ENCODE measurements around the gene SPG11. TPM values are rescaled to one million over a fixed set of nuclear protein-coding genes. Genes with fewer than 3 reads are reported as not detected.
"Not testable (repeated sequence)": the region's sequence is repeated elsewhere in the genome, so short reads cannot be mapped to it uniquely, and the experiment has no call there.

Gene SPG11
- total and polyA plus RNA-seq, 2 of the 13 experiments (the other 11 are each of a cell fraction or from before 2014, with no cell fraction given), result 31.5 to 40.7 TPM

GRCh38 chr15:44705986-44706385 lies 42.5 kb upstream of the SPG11 start:
- no peak overlapping the region for H3K9ac ChIP-seq (ENCODE audit: insufficient read depth, low read depth, low read length)
- no peak overlapping the region for H3K27ac ChIP-seq (ENCODE audit: extremely low read length, insufficient read depth, low read length)
- H2AFZ ChIP-seq (ENCODE audit: low read length), result no peak overlapping the region
- no TSS peak for BruUV-seq (replicated peaks)
- intact Hi-C loops (cut with micrococcal nuclease; ENCODE audit: unreplicated experiment), result no loop called here
- in situ Hi-C loops (cut with HindIII; ENCODE audit: extremely low pct_ligation_motif_present, low pct_unique_long_range_greater_than_20kb), result no loop called here
- H3K4me1 ChIP-seq (ENCODE audit: insufficient read depth, low read length), result peaks cover 19% of the 10 kb centered on the region
- no peaks in the 10 kb centered on the region for H3K9me3 ChIP-seq (ENCODE audit: low read length)
- ChIA-PET CTCF (ENCODE audit: low intra/inter-chr PET ratio, low total read pairs) (no interaction called here), POLR2A (interaction anchor here (0.8 kb wide), 1 partner anchor 43 kb away, joined by 3 read pairs; the partner anchor contains the start of gene SPG11)
- H4K20me1 ChIP-seq (ENCODE audit: insufficient read depth, low read length), result no peaks in the 10 kb centered on the region
- no peak overlapping the region for H3K4me2 ChIP-seq (ENCODE audit: low read depth, low read length)
- H3K4me3 ChIP-seq (replicated peaks in 1 of 3; ENCODE audit: insufficient read depth in 1 of 3, low read depth in 2 of 3, low read length in 3 of 3), result no peak overlapping the region
- no peak for ATAC-seq
- H3K36me3 ChIP-seq (replicated peaks in 1 of 2; ENCODE audit: control insufficient read depth in 1 of 2, insufficient read depth in 2 of 2, low read length in 2 of 2), result no peaks in the 10 kb centered on the region
- no peak for DNase-seq (ENCODE audit: low spot score)
- 0% methylated on average over 1 of the region's 1 CpG for WGBS (ENCODE audit: low lambda C conversion rate)
- TF ChIP-seq ZFP1 (CRISPR knock-in tag; IDR thresholded peaks at IDR 0.05), result no peak
- TF ChIP-seq ATF7 (IDR thresholded peaks at IDR 0.05), result 0 out of 2 replicates have a peak, but pooled peaks have one; percentile 12
- TF ChIP-seq ATF7 (CRISPR knock-in tag; IDR thresholded peaks at IDR 0.05), result no peak
- peak; percentile 21; the same call in 1 of the 2 replicates for TF ChIP-seq BCL6 (CRISPR knock-in tag; IDR thresholded peaks at IDR 0.05)
- FAIRE-seq, result no peak
- H3K79me2 ChIP-seq (ENCODE audit: insufficient read depth, low read length), result no peaks in the 10 kb centered on the region
- H3K27me3 ChIP-seq (ENCODE audit: control insufficient read depth in 1 of 2, insufficient read depth in 2 of 2, low read length in 2 of 2), result no peaks in the 10 kb centered on the region; a peak in 1 of 5 replicates

- CTCF ChIA-PET (ENCODE audit: low intra/inter-chr PET ratio, low total read pairs), result not testable (repeated sequence)
Measured at GRCh38 chr15:44700676-44701075, 37.2 kb upstream of the SPG11 start.

More at GRCh38 chr15:44700676-44701075, 37.2 kb upstream of the SPG11 start:
- FAIRE-seq; H3K36me3 ChIP-seq (replicated peaks in 1 of 2; ENCODE audit: control insufficient read depth in 1 of 2, insufficient read depth in 2 of 2, low read length in 2 of 2); H3K27me3 ChIP-seq (ENCODE audit: control insufficient read depth in 1 of 2, insufficient read depth in 2 of 2, low read length in 2 of 2); H3K4me2 ChIP-seq (ENCODE audit: low read depth, low read length); H3K27ac ChIP-seq (ENCODE audit: extremely low read length, insufficient read depth, low read length); H3K4me3 ChIP-seq (replicated peaks in 1 of 3; ENCODE audit: insufficient read depth in 1 of 3, low read depth in 2 of 3, low read length in 3 of 3); H2AFZ ChIP-seq (ENCODE audit: low read length); H4K20me1 ChIP-seq (ENCODE audit: insufficient read depth, low read length); H3K9me3 ChIP-seq (ENCODE audit: low read length); H3K4me1 ChIP-seq (ENCODE audit: insufficient read depth, low read length); H3K9ac ChIP-seq (ENCODE audit: insufficient read depth, low read depth, low read length); ATAC-seq; DNase-seq (ENCODE audit: low spot score); intact Hi-C loops (cut with micrococcal nuclease; ENCODE audit: unreplicated experiment); BruUV-seq (replicated peaks); in situ Hi-C loops (cut with HindIII; ENCODE audit: extremely low pct_ligation_motif_present, low pct_unique_long_range_greater_than_20kb); H3K79me2 ChIP-seq (ENCODE audit: insufficient read depth, low read length); POLR2A ChIA-PET: not testable (repeated sequence)
